Stimulated activated CD4-positive, alpha-beta T cell treated with anti-CD3 and anti-CD28 coated beads, Interleukin-12 subunit alpha, Interleukin-12 subunit beta, amount 100 ng/mL, for 24 hours (primary cell): ENCODE measurements around the gene CIB4.

Experiments used
- DNase-seq, 2 experiments: peaks; one replicate each; pipeline ENCODE4 v3.0.0-alpha.2; 2020; ENCODE audit warnings: low read depth in 2 of 2

The CIB4 gene

GRCh38 chr2:26640781-26641564 lies at the start of gene CIB4:
Gene CIB4, minus strand, starts transcription at chr2:26641366. Its CDS starts 52 bp downstream, at chr2:26641314.
- DNase-seq: no peak

- no peak for DNase-seq
Measured at GRCh38 chr2:26687801-26688200, 46.6 kb upstream of the CIB4 start.

GRCh38 chr2:26687328-26687727 lies 46.2 kb upstream of the CIB4 start:
- DNase-seq: no peak

GRCh38 chr2:26685989-26686839 lies 45.0 kb upstream of the CIB4 start:
- no peak for DNase-seq

DNA sequence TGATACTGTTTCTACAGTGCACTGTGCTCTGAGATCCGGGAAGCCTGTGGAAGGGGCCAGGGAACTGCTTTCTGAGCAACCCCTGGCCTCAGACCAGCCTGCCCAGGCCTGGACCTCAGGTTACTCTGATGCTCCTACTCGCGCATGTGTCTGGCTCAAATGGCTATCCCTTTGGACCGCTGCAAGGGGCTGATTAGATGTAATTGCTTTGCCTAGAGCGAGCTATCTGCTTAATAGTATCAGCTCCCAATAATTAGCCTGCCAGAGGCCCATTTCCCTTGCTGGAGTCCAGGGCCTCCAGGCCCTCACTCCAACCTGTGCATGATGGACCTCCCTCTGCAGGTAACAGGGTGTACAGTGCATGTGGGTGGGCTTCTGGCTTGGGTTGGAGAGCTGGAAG lies 44.2 kb upstream of the CIB4 start:
- no peak for DNase-seq

- no peak for DNase-seq
Measured at GRCh38 chr2:26683583-26683982, 42.4 kb upstream of the CIB4 start.

DNA sequence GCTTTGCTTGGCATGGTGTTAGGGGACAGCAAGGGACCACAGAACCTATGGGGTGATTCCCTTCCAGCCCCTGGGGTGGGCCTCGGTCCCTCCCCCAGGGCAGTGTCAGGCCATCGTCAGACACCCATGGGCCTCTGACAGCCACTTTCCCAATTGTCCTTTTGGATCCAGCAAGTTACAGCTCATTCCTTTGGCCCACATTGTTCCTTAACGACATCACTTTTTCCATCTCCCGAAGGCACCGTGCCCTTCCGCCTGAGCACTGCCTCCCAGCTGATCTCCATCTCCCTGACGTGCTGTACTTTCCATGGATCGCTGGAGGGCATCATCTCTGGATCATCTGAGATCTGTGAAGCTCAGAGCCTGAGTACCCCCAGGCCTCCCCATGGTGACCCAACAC lies 41.0 kb upstream of the CIB4 start:
- no peak for DNase-seq

DNA sequence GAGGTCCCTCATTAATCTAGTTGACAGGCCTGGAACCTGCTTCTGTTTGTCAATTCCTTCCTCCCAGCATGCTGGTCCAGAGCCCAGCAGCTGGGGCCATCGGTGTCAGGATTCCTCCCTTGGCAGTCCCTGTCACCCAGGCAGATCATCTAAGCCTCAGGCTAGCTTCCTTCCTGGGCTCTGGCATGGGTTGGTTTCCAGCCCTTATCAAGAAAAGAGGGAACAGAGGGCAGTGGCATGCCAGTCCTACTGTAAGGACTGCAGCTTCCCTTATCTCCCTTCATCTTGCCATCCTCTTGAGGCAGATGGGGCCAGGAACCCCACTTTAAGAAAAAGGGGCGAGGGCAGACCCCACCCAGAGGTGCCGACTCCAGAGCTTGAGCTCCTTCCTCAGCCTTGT lies 40.5 kb upstream of the CIB4 start:
- DNase-seq: no peak

- DNase-seq: no peak
Measured at GRCh38 chr2:26679867-26680266, 38.7 kb upstream of the CIB4 start.

- no peak for DNase-seq
Measured at GRCh38 chr2:26678035-26678434, 36.9 kb upstream of the CIB4 start.

DNA sequence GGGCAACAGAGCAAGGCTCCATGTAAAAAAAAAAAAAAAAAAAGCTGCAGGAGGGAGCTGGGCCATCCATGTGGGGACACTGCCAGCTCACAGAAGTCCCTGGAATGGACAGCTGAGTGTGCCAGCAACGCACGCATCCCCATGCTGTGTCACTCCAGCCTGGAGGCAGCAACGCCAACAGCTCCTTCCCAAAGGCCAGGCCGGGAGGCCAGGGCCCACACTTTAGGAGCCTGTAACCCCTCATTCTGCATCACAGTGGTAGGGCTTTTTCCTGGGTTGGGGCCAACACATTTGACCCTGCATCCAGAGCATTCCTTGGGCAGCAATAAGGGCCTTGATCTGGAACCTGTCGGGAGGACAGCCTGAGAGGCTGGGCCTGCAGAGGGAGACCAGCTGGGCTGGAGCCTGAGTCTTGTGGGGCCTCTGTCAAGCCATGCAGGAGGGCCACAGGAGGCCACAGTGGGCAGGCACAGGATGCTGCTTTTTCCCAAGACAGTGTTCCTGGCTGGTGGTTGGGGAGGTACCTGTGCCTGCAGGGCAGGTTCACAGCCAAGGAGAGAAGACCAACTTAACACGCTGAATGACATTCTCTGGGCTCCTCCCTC lies 34.6 kb upstream of the CIB4 start:
- DNase-seq: no peak

GRCh38 chr2:26674771-26675170 lies 33.6 kb upstream of the CIB4 start:
- DNase-seq: no peak

- DNase-seq: no peak
Measured at GRCh38 chr2:26674002-26674751, 33.0 kb upstream of the CIB4 start.

DNA sequence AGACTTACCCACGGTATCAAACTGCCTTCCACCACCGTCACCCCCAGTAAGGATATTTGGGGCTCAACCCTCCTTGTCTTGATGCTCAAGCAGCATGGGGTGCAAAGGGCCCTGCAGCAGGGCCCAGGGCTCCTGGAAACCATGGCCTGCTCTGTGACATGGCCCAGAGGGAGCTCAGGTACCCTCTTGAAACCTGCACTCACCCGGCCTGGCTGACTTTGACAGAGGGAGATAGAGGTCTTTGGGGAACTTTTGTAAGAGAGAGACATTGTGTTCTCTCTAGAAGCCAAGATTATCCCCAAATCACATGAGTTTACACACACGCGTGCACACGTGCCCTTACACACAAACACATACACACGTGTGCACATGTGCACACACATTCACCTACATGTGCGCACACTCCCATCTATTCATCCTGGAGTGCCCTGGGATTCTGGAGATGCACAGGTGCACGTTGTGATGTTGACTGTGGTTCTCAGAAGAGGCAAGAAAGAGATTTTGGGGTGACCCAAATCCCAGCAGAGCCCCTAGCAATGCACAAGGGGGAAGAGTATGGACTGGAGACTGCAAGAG lies 31.7 kb upstream of the CIB4 start:
- DNase-seq: no peak

DNA sequence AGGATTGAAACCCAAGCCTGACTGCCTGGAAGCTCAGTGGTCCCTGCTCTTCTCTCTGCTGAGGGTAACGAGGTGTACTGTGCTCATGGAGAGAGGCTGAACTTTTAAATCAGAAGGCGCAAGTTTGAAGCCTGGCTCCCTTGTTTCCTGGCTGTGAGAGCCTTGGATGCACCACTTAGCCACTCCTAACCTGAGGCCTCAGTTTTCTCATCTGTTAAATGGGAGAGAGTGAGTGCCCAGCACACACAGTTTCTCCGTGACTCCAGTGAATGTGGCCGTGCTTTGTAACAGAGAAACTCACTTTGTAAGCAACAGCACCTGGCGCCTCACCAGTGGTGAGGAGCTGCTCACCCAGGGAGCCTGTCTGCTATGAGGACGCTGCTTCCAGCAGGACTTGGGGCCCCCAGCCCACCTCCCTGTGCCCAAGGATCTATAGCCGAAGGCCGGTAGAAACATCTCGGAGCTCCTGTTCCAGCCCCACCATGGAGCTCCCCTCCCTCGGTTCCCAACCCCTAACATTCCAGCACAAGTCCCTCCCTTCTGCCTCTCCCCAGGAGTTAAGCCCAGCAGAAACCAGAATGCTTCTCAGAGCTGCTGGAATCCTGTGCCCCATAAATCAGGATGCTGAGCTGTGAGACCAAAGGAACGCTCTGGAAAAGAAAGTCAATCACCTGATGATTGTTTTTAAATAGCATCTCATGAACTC lies 31.1 kb upstream of the CIB4 start:
- no peak for DNase-seq

DNA sequence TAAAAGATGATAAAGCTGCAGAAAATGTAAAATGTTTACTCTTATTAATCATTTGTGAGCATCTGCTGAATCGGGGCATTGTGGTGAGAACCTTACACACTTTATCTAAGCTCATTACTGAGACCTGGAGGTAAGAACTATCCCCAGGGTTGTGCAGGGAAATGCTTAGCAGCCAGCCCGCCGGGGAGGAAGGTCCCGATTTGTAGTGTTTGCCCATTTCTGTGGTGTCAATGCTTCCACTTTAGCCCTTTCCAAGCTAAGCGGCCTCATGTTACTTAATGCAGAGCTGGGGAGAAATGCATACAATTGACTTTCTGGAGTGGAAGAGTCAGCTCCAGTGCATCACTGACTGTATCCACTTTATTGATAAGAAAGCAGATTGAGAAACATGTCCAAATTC lies 30.5 kb upstream of the CIB4 start:
- DNase-seq: no peak

- no peak for DNase-seq
Measured at GRCh38 chr2:26670931-26671460, 29.8 kb upstream of the CIB4 start.

DNA sequence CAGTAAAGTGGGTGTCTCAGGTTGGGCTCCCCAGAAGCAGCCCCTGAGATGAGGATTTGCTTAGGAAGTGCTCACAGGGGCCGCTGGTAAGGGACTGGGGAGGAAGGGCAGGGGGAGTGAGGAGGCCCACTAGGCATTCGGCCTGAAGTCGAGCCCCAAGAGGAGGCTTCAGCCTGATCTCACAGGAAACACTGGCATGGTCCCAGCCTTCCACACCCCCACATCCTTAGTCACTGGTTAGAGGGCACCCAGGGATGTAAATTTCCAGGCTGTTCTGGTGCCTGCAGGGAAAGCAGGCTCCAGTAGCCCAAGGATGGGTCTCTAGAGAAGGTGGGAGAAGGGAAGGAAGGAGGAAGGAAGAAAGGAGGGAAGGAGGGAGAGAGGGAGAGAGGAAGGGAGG lies 29.0 kb upstream of the CIB4 start:
- DNase-seq: no peak

- no peak for DNase-seq
Measured at GRCh38 chr2:26668856-26669750, 27.9 kb upstream of the CIB4 start.

- DNase-seq: no peak
Measured at GRCh38 chr2:26668041-26668440, 26.9 kb upstream of the CIB4 start.
